ENCODE data around the gene FOXF2. TPM values are rescaled to one million over a fixed set of nuclear protein-coding genes. Genes with fewer than 3 reads are reported as not detected.
A peak's percentile ranks its signal among the peaks of the same experiment; 100 is the strongest.

Gene FOXF2
- total RNA-seq (2014; rRNA removed) (not detected in 2 replicates), Bru-seq, nascent RNA (not detected), BruChase-seq, experiment 1, labeled RNA remaining after a 6-hour chase (not detected), BruChase-seq, experiment 2, labeled RNA remaining after a 2-hour chase (percentile 9 among the genes with signal in this experiment)
- long read RNA-seq = 0 reads

GRCh38 chr6:1389369-1390132 is at the start of gene FOXF2:
Gene FOXF2 (plus strand): TSS chr6:1389576. CDS start chr6:1389948, 372 bp downstream.
- no peaks in the 10 kb centered on the region for H4K20me1 ChIP-seq (ENCODE audit: low read length)
- ChIA-PET POLR2A (ENCODE audit: unreplicated experiment) (no interaction called here), CTCF (no interaction called here)
- intact Hi-C loops (cut with micrococcal nuclease) = no loop called here
- DNase-seq (no peak), ATAC-seq (no peak)
- TF ChIP-seq EZH2 (IDR thresholded peaks at IDR 0.05; ENCODE audit: low read length, unreplicated experiment) = no peak
- TF ChIP-seq EZH2phosphoT487 (IDR thresholded peaks at IDR 0.05; ENCODE audit: borderline replicate concordance, low read length) = no peak
- no peak for TF ChIP-seq CTCF (conservative IDR thresholded peaks at IDR 0.05; ENCODE audit: low read depth, low read length)
- H3K4me1 ChIP-seq (ENCODE audit: insufficient read depth, low read length) = no peaks in the 10 kb centered on the region
- no peaks in the 10 kb centered on the region for H3K9me2 ChIP-seq (replicated peaks; ENCODE audit: low read length)
- H3K9me3 ChIP-seq (ENCODE audit: low read length) = no peaks in the 10 kb centered on the region
- no peak within 1 kb of the TSS for H2AFZ ChIP-seq (ENCODE audit: low read length)
- no peak within 1 kb of the TSS for H3K9ac ChIP-seq (ENCODE audit: low read length)
- no peaks in the 10 kb centered on the region for H3K36me3 ChIP-seq (ENCODE audit: low read depth, low read length)
- no peak within 1 kb of the TSS for H3K27ac ChIP-seq (ENCODE audit: low read length)
- H3K27me3 ChIP-seq (ENCODE audit: low read length) = peaks cover 72% of the 10 kb centered on the region
- no peaks in the 10 kb centered on the region for H3K79me2 ChIP-seq (ENCODE audit: low read length)
- no TSS peak for BruUV-seq (replicated peaks)
- H3K4me2 ChIP-seq (ENCODE audit: low read length) = no peak within 1 kb of the TSS
- no peaks in the 10 kb centered on the region for H3F3A ChIP-seq (ENCODE audit: low read length, unreplicated experiment)
- no peak within 1 kb of the TSS for H3K4me3 ChIP-seq (ENCODE audit: low read length)

- H4K20me1 ChIP-seq (ENCODE audit: low read length) = no peaks in the 10 kb centered on the region
- H3K79me2 ChIP-seq (ENCODE audit: low read length) = no peaks in the 10 kb centered on the region
- H2AFZ ChIP-seq (ENCODE audit: low read length) = no peak overlapping the region
- H3K9ac ChIP-seq (ENCODE audit: low read length) = no peak overlapping the region
- no peak overlapping the region for H3K27ac ChIP-seq (ENCODE audit: low read length)
- no peak for TF ChIP-seq EZH2phosphoT487 (IDR thresholded peaks at IDR 0.05; ENCODE audit: borderline replicate concordance, low read length)
- no peak for TF ChIP-seq EZH2 (IDR thresholded peaks at IDR 0.05; ENCODE audit: low read length, unreplicated experiment)
- no peak for TF ChIP-seq CTCF (conservative IDR thresholded peaks at IDR 0.05; ENCODE audit: low read depth, low read length)
- H3K9me3 ChIP-seq (ENCODE audit: low read length) = 0 out of 2 replicates have a peak, but pooled peaks cover 9% of the 10 kb centered on the region
- no peaks in the 10 kb centered on the region for H3K9me2 ChIP-seq (replicated peaks; ENCODE audit: low read length)
- ATAC-seq (no peak), DNase-seq (no peak)
- ChIA-PET POLR2A (ENCODE audit: unreplicated experiment) (no interaction called here), CTCF (no interaction called here)
- H3K4me1 ChIP-seq (ENCODE audit: insufficient read depth, low read length) = no peaks in the 10 kb centered on the region
- no peak overlapping the region for H3K4me2 ChIP-seq (ENCODE audit: low read length)
- H3K27me3 ChIP-seq (ENCODE audit: low read length) = peaks cover 51% of the 10 kb centered on the region
- no TSS peak for BruUV-seq (replicated peaks)
- no peaks in the 10 kb centered on the region for H3K36me3 ChIP-seq (ENCODE audit: low read depth, low read length)
- intact Hi-C loops (cut with micrococcal nuclease) = no loop called here
- no peak overlapping the region for H3K4me3 ChIP-seq (ENCODE audit: low read length)
- no peaks in the 10 kb centered on the region for H3F3A ChIP-seq (ENCODE audit: low read length, unreplicated experiment)
These were observed 43.3 kb upstream of the FOXF2 start for GRCh38 chr6:1346101-1346500.

- no TSS peak for BruUV-seq (replicated peaks)
- Histone ChIP-seq H4K20me1 (ENCODE audit: low read length) (no peaks in the 10 kb centered on the region), H3K4me1 (ENCODE audit: insufficient read depth, low read length) (no peaks in the 10 kb centered on the region), H3K4me2 (ENCODE audit: low read length) (no peak overlapping the region), H3K4me3 (ENCODE audit: low read length) (no peak overlapping the region), H3K79me2 (ENCODE audit: low read length) (no peaks in the 10 kb centered on the region), H3K9me3 (ENCODE audit: low read length) (0 out of 2 replicates have a peak, but pooled peaks cover 14% of the 10 kb centered on the region), H3F3A (ENCODE audit: low read length, unreplicated experiment) (no peaks in the 10 kb centered on the region), H3K27me3 (ENCODE audit: low read length) (peaks cover 47% of the 10 kb centered on the region), H3K27ac (ENCODE audit: low read length) (no peak overlapping the region), H3K9ac (ENCODE audit: low read length) (no peak overlapping the region), H2AFZ (ENCODE audit: low read length) (no peak overlapping the region), H3K36me3 (ENCODE audit: low read depth, low read length) (no peaks in the 10 kb centered on the region), H3K9me2 (replicated peaks; ENCODE audit: low read length) (no peaks in the 10 kb centered on the region)
- intact Hi-C loops (cut with micrococcal nuclease) = no loop called here
- no peak for DNase-seq
- POLR2A ChIA-PET (ENCODE audit: unreplicated experiment) = no interaction called here
- no peak for ATAC-seq
- TF ChIP-seq EZH2phosphoT487 (IDR thresholded peaks at IDR 0.05; ENCODE audit: borderline replicate concordance, low read length) (no peak), EZH2 (IDR thresholded peaks at IDR 0.05; ENCODE audit: low read length, unreplicated experiment) (no peak), CTCF (conservative IDR thresholded peaks at IDR 0.05; ENCODE audit: low read depth, low read length) (no peak)
- CTCF ChIA-PET = no interaction called here
These were observed 42.8 kb upstream of the FOXF2 start for GRCh38 chr6:1346558-1347091.
